OCI-LY3 (cell line): ENCODE data around the gene SPATA9.

ENCODE experiments used
- EZH2phosphoT487 ChIP-seq: fragments of 200-600 bp; shearing (Covaris generic); IDR thresholded peaks from 2 replicates; pipeline ENCODE4 v1.6.1; 2018; ENCODE audit warnings: antibody characterized with exemption, mixed run types, low read depth
- TF ChIP-seq, protein P1 (sequence below): fragments of 200-600, 300-600 bp; sonication (generic); IDR thresholded peaks from 2 replicates; pipeline ENCODE4 v1.5.1; 2014; ENCODE audit warnings: antibody characterized with exemption, low read length, low read depth

GRCh38 chr5:95704150-95704549 is 21.4 kb upstream of the SPATA9 start:
- TF ChIP-seq, protein P1, sequence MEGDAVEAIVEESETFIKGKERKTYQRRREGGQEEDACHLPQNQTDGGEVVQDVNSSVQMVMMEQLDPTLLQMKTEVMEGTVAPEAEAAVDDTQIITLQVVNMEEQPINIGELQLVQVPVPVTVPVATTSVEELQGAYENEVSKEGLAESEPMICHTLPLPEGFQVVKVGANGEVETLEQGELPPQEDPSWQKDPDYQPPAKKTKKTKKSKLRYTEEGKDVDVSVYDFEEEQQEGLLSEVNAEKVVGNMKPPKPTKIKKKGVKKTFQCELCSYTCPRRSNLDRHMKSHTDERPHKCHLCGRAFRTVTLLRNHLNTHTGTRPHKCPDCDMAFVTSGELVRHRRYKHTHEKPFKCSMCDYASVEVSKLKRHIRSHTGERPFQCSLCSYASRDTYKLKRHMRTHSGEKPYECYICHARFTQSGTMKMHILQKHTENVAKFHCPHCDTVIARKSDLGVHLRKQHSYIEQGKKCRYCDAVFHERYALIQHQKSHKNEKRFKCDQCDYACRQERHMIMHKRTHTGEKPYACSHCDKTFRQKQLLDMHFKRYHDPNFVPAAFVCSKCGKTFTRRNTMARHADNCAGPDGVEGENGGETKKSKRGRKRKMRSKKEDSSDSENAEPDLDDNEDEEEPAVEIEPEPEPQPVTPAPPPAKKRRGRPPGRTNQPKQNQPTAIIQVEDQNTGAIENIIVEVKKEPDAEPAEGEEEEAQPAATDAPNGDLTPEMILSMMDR, result no peak
- TF ChIP-seq EZH2phosphoT487, result no peak
